HG03432 (cell line): Measurements from ENCODE around the gene KREMEN2.

Source experiments
- ATAC-seq: cut with Tn5 transposase; IDR thresholded peaks from one replicate; pipeline ENCODE4 v1.9.1; 2021; ENCODE audit warnings: mild to moderate bottlenecking, moderate library complexity; ENCODE audit not compliant: unreplicated experiment

The KREMEN2 gene

GRCh38 chr16:3000540-3000939 is 36.5 kb downstream of the KREMEN2 start:
- ATAC-seq = no peak

- ATAC-seq = no peak
Observed at GRCh38 chr16:3001316-3001715, 37.2 kb downstream of the KREMEN2 start.

- ATAC-seq = peak; percentile 91
Observed at GRCh38 chr16:3003582-3004270, 39.7 kb downstream of the KREMEN2 start.

- ATAC-seq = peak; percentile 20
Observed at GRCh38 chr16:3004319-3004718, 40.2 kb downstream of the KREMEN2 start.

- ATAC-seq = no peak
Observed at GRCh38 chr16:3004781-3005284, 40.8 kb downstream of the KREMEN2 start.

- ATAC-seq = no peak
Observed at GRCh38 chr16:3007059-3007956, 43.2 kb downstream of the KREMEN2 start.

GRCh38 chr16:3007957-3008689 is 44.0 kb downstream of the KREMEN2 start:
- ATAC-seq = no peak

- ATAC-seq = no peak
Observed at GRCh38 chr16:3008690-3009037, 44.6 kb downstream of the KREMEN2 start.

GRCh38 chr16:3009568-3010390 is 45.7 kb downstream of the KREMEN2 start:
- ATAC-seq = no peak

GRCh38 chr16:3010510-3010909 is 46.4 kb downstream of the KREMEN2 start:
- ATAC-seq = no peak

GRCh38 chr16:3012246-3012645 is 48.2 kb downstream of the KREMEN2 start:
- no peak for ATAC-seq

GRCh38 chr16:3012828-3013420 is 48.8 kb downstream of the KREMEN2 start, which contains the start of gene CLDN9:
Gene CLDN9 (plus strand): TSS chr16:3012923. CDS start chr16:3013363, 440 bp downstream.
- no peak for ATAC-seq

GRCh38 chr16:3013491-3013951 is 49.4 kb downstream of the KREMEN2 start:
- no peak for ATAC-seq

GRCh38 chr16:3013998-3014690 is 50.1 kb downstream of the KREMEN2 start:
- no peak for ATAC-seq

GRCh38 chr16:3014971-3015370 is 50.9 kb downstream of the KREMEN2 start:
- ATAC-seq = no peak

GRCh38 chr16:3015865-3016521 is 51.9 kb downstream of the KREMEN2 start:
- ATAC-seq = no peak

- ATAC-seq = no peak
Observed at GRCh38 chr16:3017344-3017743, 53.3 kb downstream of the KREMEN2 start.
